SK-N-SH (cell line): ENCODE results near the gene XG. TPM values are rescaled to one million over a fixed set of nuclear protein-coding genes. Genes with fewer than 3 reads are reported as not detected.
"Not testable (repeated sequence)": the region's sequence is repeated elsewhere in the genome, so short reads cannot be mapped to it uniquely, and the experiment has no call there.

Experiments
- CTCF ChIA-PET: fragments of 300-600, 350-600 bp; formaldehyde crosslinking; extraction: SDS; loops from one replicate; lab custom pipeline; 2021; lab: Yijun Ruan, JAX
- POLR2A ChIA-PET: fragments of 350-600 bp; sonication (Branson Sonifier 250); formaldehyde crosslinking; extraction: SDS; loops from one replicate; lab custom pipeline; 2020; ENCODE audit warnings: antibody characterized with exemption, inconsistent platforms; lab: Yijun Ruan, JAX
- DNase-seq: peaks from one replicate; pipeline ENCODE4 v3.0.0; 2012
- H2AFZ ChIP-seq: fragments of 200-600 bp; sonication (generic); 2 replicates; pipeline ENCODE4 v1.8.1; 2016; ENCODE audit warnings: antibody characterized with exemption, mild to moderate bottlenecking, low read depth
- H3F3A ChIP-seq: fragments of 200-600 bp; sonication (generic); replicated peaks from 2 replicates; pipeline ENCODE3; 2016; ENCODE audit warnings: antibody characterized with exemption, mild to moderate bottlenecking; ENCODE audit not compliant: insufficient read depth
- H3K27ac ChIP-seq, 2 experiments: fragments of 200-500 bp in 1 of 2; fragments of 200-600 bp in 1 of 2; sonication (Bioruptor generic) in 1 of 2; sonication (generic), shearing (Covaris generic) in 1 of 2; 2 replicates each; pipeline versions ENCODE4 v1.5.1 to v1.6.1; 2014 to 2016; ENCODE audit warnings: low read depth in 2 of 2, inconsistent platforms in 1 of 2, low read length in 1 of 2, mild to moderate bottlenecking in 1 of 2, mixed read lengths in 1 of 2
- H3K27me3 ChIP-seq: fragments of 200-600 bp; sonication (generic), shearing (Covaris generic); 2 replicates; pipeline ENCODE4 v1.6.1; 2016; ENCODE audit warnings: mixed run types; ENCODE audit not compliant: insufficient read depth
- H3K36me3 ChIP-seq, 2 experiments: fragments of 200-500 bp in 1 of 2; fragments of 200-600 bp in 1 of 2; sonication (Bioruptor generic) in 1 of 2; sonication (generic) in 1 of 2; replicated peaks in 1 of 2; 2 replicates each; pipeline versions ENCODE3 to v1.5.1; 2014 to 2016; ENCODE audit warnings: low read length in 1 of 2, mild to moderate bottlenecking in 1 of 2; ENCODE audit not compliant: insufficient read depth in 2 of 2, control insufficient read depth in 1 of 2
- H3K4me1 ChIP-seq, 2 experiments: fragments of 200-500 bp in 1 of 2; fragments of 200-600 bp in 1 of 2; sonication (Bioruptor generic) in 1 of 2; sonication (generic), shearing (Covaris generic) in 1 of 2; 2 replicates each; pipeline versions ENCODE4 v1.5.1 to v1.6.1; 2014 to 2016; ENCODE audit warnings: low read depth in 1 of 2, low read length in 1 of 2, mixed run types in 1 of 2; ENCODE audit not compliant: insufficient read depth in 2 of 2, control insufficient read depth in 1 of 2
- H3K4me2 ChIP-seq: fragments of 200-600 bp; sonication (generic), shearing (Covaris generic); 2 replicates; pipeline ENCODE4 v1.6.1; 2017; ENCODE audit warnings: mixed run types
- H3K4me3 ChIP-seq, 2 experiments: fragments of 200-500 bp in 1 of 2; fragments of 200-600 bp in 1 of 2; sonication (Bioruptor generic) in 1 of 2; sonication (generic), shearing (Covaris generic) in 1 of 2; 2 replicates each; pipeline versions ENCODE4 v1.5.1 to v1.8.1; 2014 to 2016; ENCODE audit warnings: low read depth in 2 of 2, inconsistent platforms in 1 of 2, low read length in 1 of 2, mild to moderate bottlenecking in 1 of 2, mixed read lengths in 1 of 2, moderate library complexity in 1 of 2
- H3K79me2 ChIP-seq: fragments of 200-600 bp; sonication (generic); 2 replicates; pipeline ENCODE4 v1.8.1; 2017; ENCODE audit warnings: mild to moderate bottlenecking; ENCODE audit not compliant: insufficient read depth
- H3K9ac ChIP-seq: fragments of 200-600 bp; sonication (generic); 2 replicates; pipeline ENCODE4 v1.6.1; 2017; ENCODE audit warnings: mixed run types
- H3K9me2 ChIP-seq: fragments of 200-600 bp; sonication (generic); 2 replicates; pipeline ENCODE4 v1.6.1; 2017; ENCODE audit warnings: mixed run types
- H3K9me3 ChIP-seq: fragments of 200-600 bp; sonication (generic); 2 replicates; pipeline ENCODE4 v1.6.1; 2017; ENCODE audit warnings: mixed run types, mild to moderate bottlenecking, moderate library complexity
- H4K20me1 ChIP-seq: fragments of 200-600 bp; sonication (generic); 2 replicates; pipeline ENCODE4 v1.6.1; 2017; ENCODE audit warnings: mild to moderate bottlenecking, mixed run types; ENCODE audit not compliant: insufficient read depth
- CTCF ChIP-seq: fragments of 200-600 bp; sonication (generic); IDR thresholded peaks from 2 replicates; pipeline ENCODE4 v1.6.1; 2017; ENCODE audit warnings: antibody characterized with exemption, mild to moderate bottlenecking, moderate library complexity
- MEF2A ChIP-seq: IDR thresholded peaks from 2 replicates; pipeline ENCODE4 v1.4.0; 2012; ENCODE audit warnings: low read depth, borderline replicate concordance
- SMC3 ChIP-seq: IDR thresholded peaks from 2 replicates; pipeline ENCODE4 v1.6.1; 2012; ENCODE audit warnings: low read depth, low read length, improper control_type of control experiment
- WGBS: methylation state at CpG from one replicate; pipeline ENCODE4 v1.1.6; 2017; ENCODE audit warnings: low lambda C conversion rate; 5-methylcytosine and 5-hydroxymethylcytosine counted together
- polyA plus RNA-seq, 3 experiments: library from polyadenylated mRNA; depleted of rRNA; stranded (reverse); fragments of >200 nt; gene quantifications; 2 replicates each; pipeline ENCODE4 v1.2.3, GENCODE V29; 2012

XG gene
- 0.42 and 0.76 TPM in 2 replicates for polyA plus RNA-seq (2012; rRNA removed)
- polyA plus RNA-seq (2012; cell fraction: cytosol; rRNA removed): 0.42 and 0.60 TPM in 2 replicates
- 0.45 and 0.50 TPM in 2 replicates for polyA plus RNA-seq (2012; cell fraction: nucleus; rRNA removed)

GRCh38 chrX:2751874-2752300 lies at the start of gene XG:
TSS of gene XG (plus strand) at chrX:2752040. CDS start at chrX:2752275, 235 bp downstream.
- peak within 1 kb of the TSS; percentile 39 for H3K4me2 ChIP-seq
- peak within 1 kb of the TSS in 1 of 2 experiments; percentile 81; a peak in 2 of 4 replicates for H3K27ac ChIP-seq
- H4K20me1 ChIP-seq, H3K79me2 ChIP-seq, POLR2A ChIA-PET, H3K9me2 ChIP-seq, H3K27me3 ChIP-seq, H3F3A ChIP-seq, DNase-seq, H3K36me3 ChIP-seq, H3K4me1 ChIP-seq, H3K9me3 ChIP-seq, CTCF ChIA-PET: not testable (repeated sequence)
- peak within 1 kb of the TSS; percentile 78; the same call in 1 of the 2 replicates for H2AFZ ChIP-seq
- 0 out of 4 replicates have a peak within 1 kb of the TSS, but pooled peaks of 1 of the 2 experiments have one; percentile 23 for H3K4me3 ChIP-seq
- peak within 1 kb of the TSS; percentile 37; the same call in 1 of the 2 replicates for H3K9ac ChIP-seq
- WGBS: 48% methylated on average over 6 of the region's 11 CpGs

GRCh38 chrX:2703991-2704369 lies 47.9 kb upstream of the XG start:
- Histone ChIP-seq H3K9me3 (no peaks in the 10 kb centered on the region), H3K4me1 (peaks cover 5 to 33% of the 10 kb centered on the region in 2 experiments; a peak in 3 of 4 replicates), H3K27ac (no peak overlapping the region), H3K36me3 (peaks cover 0 to 5% of the 10 kb centered on the region in 2 experiments), H3K9me2 (no peaks in the 10 kb centered on the region), H3K27me3 (peaks cover 5% of the 10 kb centered on the region; the same call in 1 of the 2 replicates), H3K4me2 (0 out of 2 replicates have a peak overlapping the region, but pooled peaks have one; percentile 8)
- CTCF ChIA-PET: no interaction called here
- POLR2A ChIA-PET: no interaction called here
- no peak for DNase-seq
- 47% methylated on average over 12 of the region's 14 CpGs for WGBS
- TF ChIP-seq SMC3: no peak
- peak; percentile 25; the same call in 1 of the 2 replicates for TF ChIP-seq CTCF
- TF ChIP-seq, all 33 proteins: peak for 1
- Histone ChIP-seq H3K9ac (no peak overlapping the region), H3K79me2 (peaks cover 89% of the 10 kb centered on the region), H2AFZ (no peak overlapping the region), H3K4me3 (no peak overlapping the region), H4K20me1 (peaks cover 45% of the 10 kb centered on the region), H3F3A (peaks cover 15% of the 10 kb centered on the region)

- H3K36me3 ChIP-seq: peaks cover 0 to 5% of the 10 kb centered on the region in 2 experiments
- no peak overlapping the region for H2AFZ ChIP-seq
- H3K27ac ChIP-seq: peak overlapping the region in 1 of 2 experiments; percentile 19; a peak in 1 of 4 replicates
- peaks cover 5% of the 10 kb centered on the region; the same call in 1 of the 2 replicates for H3K27me3 ChIP-seq
- WGBS: 69% methylated on average over 17 of the region's 18 CpGs
- CTCF ChIA-PET: no interaction called here
- no peak overlapping the region for H3K9ac ChIP-seq
- H3K4me2 ChIP-seq: no peak overlapping the region
- H3F3A ChIP-seq: peaks cover 25% of the 10 kb centered on the region
- no peak for DNase-seq
- H3K79me2 ChIP-seq: peaks cover 81% of the 10 kb centered on the region
- no peak overlapping the region for H3K4me3 ChIP-seq
- no peaks in the 10 kb centered on the region for H3K9me3 ChIP-seq
- peaks cover 50% of the 10 kb centered on the region for H4K20me1 ChIP-seq
- POLR2A ChIA-PET: no interaction called here
- no peak for TF ChIP-seq MEF2A
- TF ChIP-seq SMC3: no peak
- H3K9me2 ChIP-seq: no peaks in the 10 kb centered on the region
- H3K4me1 ChIP-seq: peaks cover 5 to 44% of the 10 kb centered on the region in 2 experiments; a peak in 3 of 4 replicates
These were observed 46.6 kb upstream of the XG start for GRCh38 chrX:2705046-2705832.
